Keratinocyte (primary cell): ENCODE measurements around the gene AHRR. TPM values are rescaled to one million over a fixed set of nuclear protein-coding genes. Genes with fewer than 3 reads are reported as not detected.

Experiments
- DNase-seq: peaks from one replicate; pipeline ENCODE4 v3.0.0-alpha.2; 2011; ENCODE audit warnings: low read depth, missing footprints, low spot score
- FAIRE-seq: peaks from 2 replicates; lab custom pipeline; 2011; peaks lifted over from hg19 to GRCh38; lab: Jason Lieb, UNC
- H2AFZ ChIP-seq: 2 replicates; pipeline ENCODE4 v1.6.0; 2012; ENCODE audit warnings: low read length, control low read depth, inconsistent platforms; ENCODE audit not compliant: control insufficient read depth
- H3K27ac ChIP-seq: 2 replicates; pipeline ENCODE4 v1.5.1; 2011; ENCODE audit warnings: low read length; ENCODE audit not compliant: control insufficient read depth, insufficient read depth
- H3K27me3 ChIP-seq: 3 replicates; pipeline ENCODE4 v1.6.0; 2011; ENCODE audit warnings: low read length; ENCODE audit not compliant: control insufficient read depth, insufficient read depth; ENCODE audit errors: extremely low read depth
- H3K36me3 ChIP-seq, 2 experiments: 2 replicates in 1 of 2; 3 replicates in 1 of 2; pipeline ENCODE4 v1.5.1; 2011; ENCODE audit warnings: low read length in 2 of 2, mild to moderate bottlenecking in 1 of 2; ENCODE audit not compliant: control insufficient read depth in 2 of 2, insufficient read depth in 2 of 2; ENCODE audit errors: extremely low read depth in 1 of 2
- H3K4me1 ChIP-seq: 3 replicates; pipeline ENCODE4 v1.5.1; 2011; ENCODE audit warnings: low read length; ENCODE audit not compliant: control insufficient read depth, insufficient read depth; ENCODE audit errors: extremely low read depth
- H3K4me2 ChIP-seq: 3 replicates; pipeline ENCODE4 v1.6.0; 2011; ENCODE audit warnings: low read depth, low read length; ENCODE audit not compliant: control insufficient read depth, insufficient read depth; ENCODE audit errors: extremely low read depth
- H3K4me3 ChIP-seq, 3 experiments: fragments of 200-600 bp in 1 of 3; sonication (generic) in 1 of 3; 2 replicates in 2 of 3; 3 replicates in 1 of 3; pipeline ENCODE4 v1.5.1; 2011 to 2016; ENCODE audit warnings: low read length in 3 of 3, mild to moderate bottlenecking in 3 of 3, control low read depth in 2 of 3, inconsistent platforms in 1 of 3, low read depth in 1 of 3, mixed read lengths in 1 of 3, mixed run types in 1 of 3, moderate library complexity in 1 of 3; ENCODE audit not compliant: control insufficient read depth in 2 of 3, insufficient read depth in 2 of 3; ENCODE audit errors: extremely low read depth in 1 of 3
- H3K79me2 ChIP-seq: 2 replicates; pipeline ENCODE4 v1.6.0; 2012; ENCODE audit warnings: low read length; ENCODE audit not compliant: control insufficient read depth, insufficient read depth
- H3K9ac ChIP-seq: 3 replicates; pipeline ENCODE4 v1.6.0; 2011; ENCODE audit warnings: low read length; ENCODE audit not compliant: control insufficient read depth, insufficient read depth; ENCODE audit errors: extremely low read depth
- H3K9me1 ChIP-seq: 3 replicates; pipeline ENCODE4 v1.6.0; 2011; ENCODE audit warnings: low read length; ENCODE audit not compliant: control insufficient read depth, insufficient read depth; ENCODE audit errors: extremely low read depth
- H3K9me3 ChIP-seq: 2 replicates; pipeline ENCODE4 v1.5.1; 2012; ENCODE audit warnings: low read depth, low read length; ENCODE audit not compliant: control insufficient read depth
- H4K20me1 ChIP-seq: 3 replicates; pipeline ENCODE4 v1.6.0; 2011; ENCODE audit warnings: low read length; ENCODE audit not compliant: control insufficient read depth, insufficient read depth; ENCODE audit errors: extremely low read depth
- CTCF ChIP-seq, 3 experiments: IDR thresholded peaks in 1 of 3; conservative IDR thresholded peaks in 1 of 3; optimal IDR thresholded peaks in 1 of 3; 2 replicates in 2 of 3; 3 replicates in 1 of 3; pipeline versions ENCODE3 to v1.5.1; 2011; ENCODE audit warnings: low read length in 3 of 3, mild to moderate bottlenecking in 3 of 3, moderate library complexity in 2 of 3, control low read depth in 1 of 3, inconsistent platforms in 1 of 3; ENCODE audit not compliant: insufficient read depth in 2 of 3; ENCODE audit errors: extremely low read depth in 1 of 3
- EZH2 ChIP-seq: IDR thresholded peaks from one replicate; pipeline ENCODE4 v1.6.1; 2012; ENCODE audit warnings: inconsistent platforms, mild to moderate bottlenecking, low read length, moderate library complexity
- dilution Hi-C: fragments of 300-500 bp; cut with MboI; formaldehyde crosslinking; loops from one replicate; pipeline ENCODE4 v1.7.0; 2020; ENCODE audit warnings: low sequenced_read_pairs; ENCODE audit not compliant: extremely low pct_ligation_motif_present
- polyA plus RNA-seq, 5 experiments: library from polyadenylated mRNA; depleted of rRNA in 3 of 5; stranded (reverse) in 3 of 5; stranded (forward) in 1 of 5; unstranded in 1 of 5; fragments of >200 nt; gene quantifications; 1 replicate in 1 of 5; 2 replicates in 3 of 5; 3 replicates in 1 of 5; pipeline versions ENCODE4 v1.2.1 to v1.2.3, GENCODE V29; 2011 to 2012; ENCODE audit warnings: missing spikeins in 2 of 5, low read depth in 1 of 5, low replicate concordance in 1 of 5

The AHRR gene
- polyA plus RNA-seq, 1 donor (not counting 4 experiments of a cell fraction or from before 2014, with no cell fraction given), result 0.24 TPM

- H3K27ac ChIP-seq, result no peak overlapping the region
- TF ChIP-seq EZH2 (no peak), CTCF (optimal IDR thresholded peaks at IDR 0.05 in 1 of 3, IDR thresholded peaks at IDR 0.05 in 1 of 3, conservative IDR thresholded peaks at IDR 0.05 in 1 of 3; ENCODE audit: extremely low read depth in 1 of 3, insufficient read depth in 2 of 3, low read length in 3 of 3) (no peak)
- no peak for DNase-seq
- H3K4me3 ChIP-seq, result no peak overlapping the region
- no peaks in the 10 kb centered on the region for H4K20me1 ChIP-seq
- H2AFZ ChIP-seq, result no peak overlapping the region
- no peaks in the 10 kb centered on the region for H3K9me3 ChIP-seq
- no peaks in the 10 kb centered on the region for H3K36me3 ChIP-seq
- H3K4me2 ChIP-seq, result no peak overlapping the region
- H3K27me3 ChIP-seq, result peaks cover 18% of the 10 kb centered on the region
- FAIRE-seq, result no peak
- dilution Hi-C loops, result no loop called here
- H3K79me2 ChIP-seq, result no peaks in the 10 kb centered on the region
- no peaks in the 10 kb centered on the region for H3K4me1 ChIP-seq
- H3K9ac ChIP-seq, result no peak overlapping the region
- H3K9me1 ChIP-seq, result no peaks in the 10 kb centered on the region
Measured at GRCh38 chr5:482021-482420, 160.5 kb downstream of the AHRR start.

GRCh38 chr5:482506-482905, 161.0 kb downstream of the AHRR start:
- dilution Hi-C loops, result no loop called here
- TF ChIP-seq EZH2, result no peak
- no peak for TF ChIP-seq CTCF (optimal IDR thresholded peaks at IDR 0.05 in 1 of 3, IDR thresholded peaks at IDR 0.05 in 1 of 3, conservative IDR thresholded peaks at IDR 0.05 in 1 of 3; ENCODE audit: extremely low read depth in 1 of 3, insufficient read depth in 2 of 3, low read length in 3 of 3)
- H2AFZ ChIP-seq, result no peak overlapping the region
- no peak for DNase-seq
- H3K9me3 ChIP-seq, result no peaks in the 10 kb centered on the region
- H3K79me2 ChIP-seq, result no peaks in the 10 kb centered on the region
- H3K4me1 ChIP-seq, result no peaks in the 10 kb centered on the region
- H3K9me1 ChIP-seq, result no peaks in the 10 kb centered on the region
- H3K4me2 ChIP-seq, result no peak overlapping the region
- H3K4me3 ChIP-seq, result no peak overlapping the region
- no peak overlapping the region for H3K27ac ChIP-seq
- FAIRE-seq, result no peak
- H4K20me1 ChIP-seq, result no peaks in the 10 kb centered on the region
- H3K36me3 ChIP-seq, result no peaks in the 10 kb centered on the region
- H3K9ac ChIP-seq, result no peak overlapping the region
- H3K27me3 ChIP-seq, result peaks cover 18% of the 10 kb centered on the region
